HG03565 (cell line): Measurements from ENCODE around the gene NOTCH3.

ENCODE experiments used
- ATAC-seq: cut with Tn5 transposase; IDR thresholded peaks from one replicate; pipeline ENCODE4 v1.9.1; 2021; ENCODE audit warnings: mild to moderate bottlenecking, moderate library complexity; ENCODE audit not compliant: unreplicated experiment

Gene NOTCH3

DNA sequence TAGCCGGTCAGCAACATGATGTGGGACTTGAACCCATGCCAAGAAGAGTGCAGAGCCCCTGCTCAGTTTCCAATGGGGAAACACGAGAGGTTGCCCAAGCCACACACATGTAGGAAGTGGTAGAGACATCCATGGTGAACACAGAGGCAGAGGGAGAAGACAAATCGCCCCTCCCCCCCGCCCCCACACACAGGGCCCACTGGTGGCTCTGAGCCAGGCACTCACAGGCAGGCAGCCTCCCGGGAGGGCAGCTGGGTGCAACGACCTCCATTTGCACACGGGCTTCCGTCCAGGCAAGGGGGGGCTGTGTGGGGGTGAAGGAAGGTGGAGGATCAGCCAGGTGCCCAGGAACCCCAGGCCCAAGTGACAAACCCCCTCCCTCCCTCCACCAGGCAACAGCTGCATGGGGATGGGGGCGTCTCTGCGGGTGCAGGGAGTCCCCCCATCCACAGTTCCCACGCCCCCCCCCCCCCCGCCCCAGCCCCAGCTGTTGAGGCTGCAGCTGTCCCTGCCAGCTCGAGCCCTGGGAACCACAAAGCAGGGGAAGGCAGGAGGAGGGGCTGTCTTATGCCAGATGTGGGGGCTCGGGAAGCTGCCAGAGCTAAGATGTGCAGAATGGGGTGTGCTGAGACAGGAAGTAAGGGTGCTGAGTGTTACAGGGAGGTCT is 3.4 kb downstream of the NOTCH3 start:
- no peak for ATAC-seq

DNA sequence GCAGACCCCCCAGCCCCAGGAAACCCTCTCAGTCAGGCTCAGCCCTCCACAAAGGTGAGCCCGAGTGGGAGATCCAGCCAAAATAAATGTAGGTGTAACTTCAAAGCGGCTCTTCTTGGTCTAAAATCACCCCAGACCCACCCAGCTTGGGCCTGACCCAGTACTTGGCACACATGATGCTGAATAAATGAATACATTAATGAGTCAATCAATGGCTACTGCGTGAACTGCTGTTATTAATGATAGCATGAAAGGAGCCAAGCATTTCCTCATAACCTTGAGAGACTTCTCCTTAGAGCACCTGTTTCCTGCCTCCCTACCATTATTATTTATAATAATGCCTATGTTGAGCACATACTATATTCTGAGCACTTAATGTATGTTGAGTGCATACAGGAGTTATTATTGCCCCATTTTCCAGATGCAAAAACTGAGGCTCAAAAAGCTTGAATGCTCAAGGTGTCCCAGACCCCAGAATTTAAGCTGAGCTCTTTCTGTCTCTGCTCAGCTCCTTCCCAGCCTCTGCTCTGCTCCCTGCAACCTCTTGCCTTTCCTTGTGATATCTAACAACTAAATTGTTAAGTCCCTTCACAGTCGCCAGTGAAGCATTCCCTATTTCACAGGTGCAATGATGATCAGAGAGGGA is 4.3 kb downstream of the NOTCH3 start:
- no peak for ATAC-seq

DNA sequence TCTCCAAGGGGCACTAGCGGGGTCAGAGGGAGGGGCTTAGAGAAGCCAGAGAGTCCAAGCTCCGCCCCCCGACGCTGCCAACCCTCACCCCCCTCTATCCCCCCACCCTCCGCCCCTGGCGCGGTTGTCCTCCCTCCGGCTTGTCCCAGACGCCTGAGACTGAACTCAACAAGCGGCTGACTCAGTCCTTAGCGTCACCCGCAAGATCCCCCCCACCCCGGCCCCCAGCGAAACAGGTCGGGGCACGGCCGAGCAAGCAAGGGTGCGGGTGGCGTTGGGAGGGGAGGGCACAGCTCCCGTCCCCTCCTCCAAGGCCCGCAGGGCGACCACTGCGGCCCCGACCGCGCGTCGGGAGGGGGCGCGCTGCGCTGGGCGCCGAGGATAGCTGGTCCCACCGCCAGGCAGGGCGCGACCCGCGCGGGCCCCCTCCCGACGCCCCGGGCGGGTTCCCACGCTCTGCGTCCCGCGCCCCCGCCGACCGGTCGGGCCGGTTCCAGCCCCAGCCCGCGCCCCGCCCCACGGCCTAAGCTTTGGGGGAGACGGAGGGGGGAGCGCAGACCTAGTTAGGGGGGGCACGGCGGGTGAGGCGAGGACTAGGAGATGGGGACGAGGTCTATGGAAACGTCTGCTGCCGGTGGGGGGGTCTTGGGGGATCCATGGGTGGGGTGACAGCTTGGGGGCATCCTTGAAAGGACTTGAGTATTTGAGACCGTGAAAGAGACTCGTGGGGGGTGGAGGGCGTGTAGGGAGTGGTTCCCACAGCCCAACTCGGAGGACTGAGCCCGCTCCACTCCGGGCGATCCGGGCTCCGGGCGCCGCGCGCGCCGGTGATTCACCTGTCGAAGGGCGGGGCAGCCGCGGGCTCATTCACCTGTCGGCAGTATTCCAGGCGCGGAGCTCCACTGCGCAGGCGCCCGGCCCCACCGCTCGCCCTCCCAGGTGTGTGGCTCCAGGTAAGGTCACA is 5.1 kb downstream of the NOTCH3 start:
- no peak for ATAC-seq

DNA sequence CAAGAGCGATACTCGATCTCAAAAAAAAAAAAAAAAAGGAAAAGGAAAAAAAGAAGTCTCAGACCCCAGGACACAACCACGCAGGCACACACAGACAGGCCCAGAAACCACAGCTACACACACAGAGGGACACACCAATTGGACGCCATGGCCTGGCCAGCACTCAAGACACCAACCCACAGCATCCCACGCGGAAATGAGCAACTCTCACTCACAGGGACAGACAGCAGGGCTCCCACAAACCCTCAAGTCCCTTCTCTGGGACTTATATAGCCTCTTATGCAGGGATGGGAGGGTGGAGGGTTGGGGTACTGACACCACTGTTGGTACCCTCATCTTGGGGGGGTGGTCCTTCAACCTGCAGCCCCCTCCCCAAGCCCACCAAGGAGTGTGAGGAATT is 5.9 kb downstream of the NOTCH3 start:
- ATAC-seq = no peak

DNA sequence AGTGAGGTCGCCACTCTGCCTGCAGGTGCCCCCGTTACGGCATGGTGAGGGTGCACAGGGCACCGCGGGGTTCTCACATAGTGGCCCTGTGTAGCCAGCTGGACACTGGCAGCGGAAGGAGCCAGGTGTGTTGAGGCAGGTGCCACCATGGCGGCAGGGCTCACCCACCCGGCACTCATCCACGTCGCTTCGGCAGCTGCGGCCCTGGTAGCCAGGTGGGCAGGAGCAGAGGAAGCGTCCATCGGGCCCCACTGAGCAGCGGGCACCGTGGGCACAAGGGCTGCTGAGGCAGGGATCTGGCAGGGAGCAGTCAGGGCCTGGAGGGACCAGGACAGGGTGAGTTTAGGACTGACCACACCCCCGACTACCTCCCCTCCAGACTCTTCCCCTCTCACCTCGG is 8.8 kb downstream of the NOTCH3 start:
- ATAC-seq = no peak

DNA sequence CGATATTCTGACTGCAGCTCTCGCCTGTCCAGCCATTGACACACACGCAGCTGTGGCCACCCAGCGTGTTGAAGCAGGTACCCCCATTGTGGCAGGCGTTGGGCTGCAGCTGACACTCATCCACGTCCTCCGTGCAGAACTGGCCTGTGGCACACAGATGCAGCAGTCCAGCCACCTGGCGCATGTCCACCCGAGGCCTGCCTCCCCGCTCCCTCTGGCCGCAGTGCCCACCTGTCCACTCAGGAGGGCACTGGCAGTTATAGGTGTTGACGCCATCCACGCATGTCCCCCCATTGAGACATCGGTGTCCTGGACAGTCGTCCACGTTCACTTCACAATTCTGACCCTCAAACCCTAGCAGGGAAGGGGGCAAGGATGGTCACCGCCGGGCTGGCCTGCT is 9.3 kb downstream of the NOTCH3 start:
- ATAC-seq = no peak

DNA sequence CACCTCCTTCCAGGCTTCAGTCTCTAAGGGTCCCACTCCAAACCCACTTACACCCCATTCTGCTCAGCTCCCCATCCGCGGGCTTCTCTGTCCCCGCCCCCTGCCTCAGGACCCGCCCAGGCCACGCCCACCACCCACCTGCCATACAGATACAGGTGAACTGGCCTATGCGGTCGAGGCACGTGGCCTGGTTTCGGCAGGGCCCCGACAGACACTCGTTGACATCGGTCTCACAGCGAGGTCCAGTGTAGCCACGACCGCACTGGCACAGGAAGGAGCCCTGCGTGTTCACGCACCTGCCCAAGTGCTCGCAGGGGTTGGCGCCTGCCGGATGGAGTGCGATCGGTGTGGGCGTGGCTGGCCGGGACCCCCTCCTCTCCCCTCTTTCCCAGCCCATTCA is 11.9 kb downstream of the NOTCH3 start:
- ATAC-seq = no peak

DNA sequence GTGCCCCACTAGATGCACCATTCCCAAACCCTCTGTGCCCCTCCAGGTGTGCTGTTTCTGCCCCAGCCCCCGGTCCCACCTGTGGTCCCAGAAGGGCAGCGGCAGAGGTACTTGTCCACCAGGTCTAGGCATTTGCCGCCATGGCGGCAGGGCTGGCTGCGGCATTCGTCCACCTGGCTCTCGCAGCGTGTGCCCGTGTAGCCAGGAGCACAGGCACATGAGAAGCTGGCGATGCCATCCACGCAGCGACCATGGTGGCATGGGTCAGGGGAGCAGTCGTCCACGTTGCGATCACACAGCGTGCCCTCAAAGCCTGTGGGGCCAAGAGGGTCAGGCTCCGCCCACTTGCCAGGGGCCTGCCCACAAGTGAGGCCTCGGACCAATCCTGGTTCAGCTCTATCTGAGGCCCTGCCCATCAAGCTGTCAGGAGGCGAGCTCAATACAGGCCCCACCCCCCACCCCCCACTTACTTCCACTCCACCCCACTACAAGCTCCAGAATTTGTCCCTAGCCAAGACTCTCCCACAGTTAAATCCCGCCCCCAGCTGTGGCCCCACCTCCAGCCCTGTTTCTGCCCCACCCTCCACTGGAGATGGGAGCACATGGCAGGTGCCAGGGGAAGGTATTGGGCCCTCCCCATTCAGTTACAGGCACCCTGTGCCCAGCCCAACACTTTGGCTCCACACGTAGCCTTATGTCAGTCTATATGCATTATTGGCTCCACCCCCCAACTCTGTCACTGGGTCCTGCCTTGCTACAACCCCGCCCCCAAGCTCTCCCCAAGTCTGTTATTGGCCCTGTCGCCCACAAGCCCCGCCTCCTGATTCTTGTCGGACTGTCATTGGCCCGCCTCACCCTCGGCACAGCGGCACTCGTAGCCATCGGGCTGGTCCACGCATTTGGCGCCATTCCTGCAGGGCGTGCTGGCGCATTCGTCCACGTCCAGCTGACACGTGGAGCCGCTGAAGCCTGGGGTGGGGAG is 13.5 kb downstream of the NOTCH3 start:
- no peak for ATAC-seq

DNA sequence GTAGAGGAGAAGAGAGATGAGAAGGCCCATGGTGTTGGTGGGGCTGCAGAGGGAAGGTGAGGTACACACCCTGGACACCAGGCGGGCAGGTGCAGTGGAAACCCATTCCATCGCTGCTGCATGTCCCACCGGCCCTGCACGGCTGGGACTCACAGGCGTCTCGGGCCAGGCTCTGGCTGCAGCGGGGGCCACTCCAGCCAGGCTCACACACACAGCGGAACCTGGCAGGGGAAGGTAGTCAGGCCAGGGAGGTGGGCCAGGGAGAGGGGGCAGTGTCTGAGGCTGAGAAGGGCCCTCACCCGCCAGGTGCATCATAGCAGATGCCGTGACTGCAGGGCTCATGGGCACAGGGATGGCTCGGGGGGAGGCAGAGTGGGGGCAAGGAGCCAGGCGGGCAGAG is 15.6 kb downstream of the NOTCH3 start:
- ATAC-seq = no peak

DNA sequence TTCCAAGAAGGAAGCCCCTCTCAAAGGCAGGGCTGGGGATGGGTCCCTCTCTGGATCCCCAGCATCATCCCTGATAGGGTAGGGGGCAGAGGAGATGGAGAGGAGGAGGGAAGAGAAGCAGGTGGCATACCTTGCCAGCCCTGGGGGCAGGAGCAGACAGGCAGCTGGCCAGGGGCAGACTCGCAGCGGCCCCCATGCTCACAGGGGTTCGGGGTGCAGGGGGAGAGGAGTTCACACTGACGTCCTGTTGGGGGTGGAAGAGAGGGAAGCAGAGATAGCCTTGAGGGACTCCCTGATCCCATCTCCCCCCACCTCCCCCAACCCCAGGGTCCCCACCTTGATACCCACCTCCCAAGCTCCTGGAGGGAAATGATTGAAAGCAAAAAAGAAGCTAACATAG is 16.0 kb downstream of the NOTCH3 start:
- no peak for ATAC-seq

DNA sequence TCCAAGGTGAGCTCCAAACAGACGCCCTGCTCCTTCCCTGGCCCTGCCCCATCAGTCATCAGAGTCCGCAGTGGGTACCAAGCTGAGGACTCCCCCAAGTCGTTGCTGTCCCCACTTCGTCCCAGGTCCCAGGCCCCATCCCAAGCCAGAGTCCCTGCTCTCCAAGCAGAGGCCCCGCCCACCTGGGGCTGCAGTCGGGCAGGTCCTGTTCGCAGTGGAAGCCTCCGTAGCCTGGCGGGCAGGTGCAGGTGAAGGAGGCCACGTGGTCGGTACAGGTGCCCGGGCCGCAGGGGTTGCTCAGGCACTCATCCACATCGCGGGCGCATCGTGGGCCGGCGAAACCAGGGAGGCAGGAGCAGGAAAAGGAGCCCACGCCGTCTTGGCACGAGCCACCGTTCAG is 19.4 kb downstream of the NOTCH3 start:
- no peak for ATAC-seq

DNA sequence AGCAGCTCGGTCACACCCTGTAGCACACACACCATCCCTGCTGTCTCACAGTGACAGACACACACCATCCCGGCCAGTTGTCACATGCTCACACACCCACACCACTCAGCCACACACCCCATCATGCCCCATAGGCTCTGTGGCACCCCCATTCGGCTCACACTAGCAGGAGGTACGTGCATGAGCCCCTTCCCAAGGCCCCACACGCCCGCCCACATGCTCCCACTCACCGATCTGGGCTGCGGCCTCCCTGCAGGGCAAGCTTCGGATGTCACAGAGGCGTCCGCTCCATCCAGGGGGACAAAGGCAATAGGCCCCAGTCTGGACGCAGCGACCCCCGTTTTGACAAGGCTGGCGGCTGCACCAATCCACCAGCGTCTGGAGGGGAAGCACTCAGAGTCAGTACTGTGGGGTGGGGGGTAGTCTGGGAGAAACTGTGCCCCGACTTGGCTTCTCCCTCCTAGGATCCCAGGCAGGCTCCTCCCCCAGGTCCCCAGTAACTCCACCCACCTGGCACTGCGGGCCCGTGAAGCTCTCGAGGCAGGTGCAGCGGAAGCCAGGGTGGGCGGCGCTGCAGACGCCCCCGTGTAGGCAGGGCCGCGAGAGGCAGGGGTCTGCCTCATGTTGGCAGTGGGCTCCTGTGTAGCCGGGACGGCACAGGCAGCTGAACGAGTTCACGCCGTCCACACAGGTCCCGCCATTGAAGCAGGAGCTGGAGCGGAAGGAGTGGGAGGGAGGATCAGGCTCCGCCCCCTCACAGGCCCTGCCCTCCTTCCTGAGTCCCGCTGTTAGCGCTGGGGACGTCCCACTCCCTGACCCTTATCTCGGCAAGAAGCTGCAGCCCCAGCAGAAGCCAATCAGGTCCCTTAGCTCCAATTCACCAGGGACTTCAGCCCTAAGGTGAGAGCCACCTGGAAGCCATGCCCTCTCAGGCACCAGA is 20.1 kb downstream of the NOTCH3 start:
- no peak for ATAC-seq

DNA sequence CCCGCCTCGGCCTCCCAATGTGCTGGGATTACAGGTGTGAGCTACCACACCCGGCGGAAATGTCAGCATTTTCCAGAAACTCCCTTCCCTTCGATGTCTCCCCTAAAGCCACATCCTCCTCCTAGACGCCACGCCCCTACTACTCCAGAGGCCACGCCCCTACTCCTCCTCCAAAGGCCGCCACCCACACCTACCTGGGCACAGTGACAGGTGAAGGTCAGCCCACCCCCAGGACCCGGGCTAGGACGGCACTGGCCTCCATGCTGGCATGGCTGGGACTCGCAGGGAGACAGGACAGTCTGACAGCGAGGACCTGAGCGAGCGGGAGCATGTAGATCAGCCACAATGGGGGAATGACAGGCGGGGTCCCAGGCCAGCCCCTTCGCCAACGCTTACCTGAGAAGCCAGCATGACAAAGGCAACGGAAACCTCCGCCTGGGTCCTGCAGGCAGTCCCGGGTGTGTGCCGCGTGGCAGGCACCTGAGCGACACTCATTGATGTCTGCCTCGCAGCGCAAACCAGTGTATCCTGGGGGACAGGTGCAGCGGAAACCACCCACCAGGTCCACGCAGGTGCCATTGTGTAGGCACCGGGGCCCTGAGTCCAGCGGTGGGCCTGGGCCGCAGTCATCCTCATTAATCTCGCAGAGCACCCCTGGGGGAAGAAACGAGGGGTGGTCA is 22.0 kb downstream of the NOTCH3 start:
- no peak for ATAC-seq

DNA sequence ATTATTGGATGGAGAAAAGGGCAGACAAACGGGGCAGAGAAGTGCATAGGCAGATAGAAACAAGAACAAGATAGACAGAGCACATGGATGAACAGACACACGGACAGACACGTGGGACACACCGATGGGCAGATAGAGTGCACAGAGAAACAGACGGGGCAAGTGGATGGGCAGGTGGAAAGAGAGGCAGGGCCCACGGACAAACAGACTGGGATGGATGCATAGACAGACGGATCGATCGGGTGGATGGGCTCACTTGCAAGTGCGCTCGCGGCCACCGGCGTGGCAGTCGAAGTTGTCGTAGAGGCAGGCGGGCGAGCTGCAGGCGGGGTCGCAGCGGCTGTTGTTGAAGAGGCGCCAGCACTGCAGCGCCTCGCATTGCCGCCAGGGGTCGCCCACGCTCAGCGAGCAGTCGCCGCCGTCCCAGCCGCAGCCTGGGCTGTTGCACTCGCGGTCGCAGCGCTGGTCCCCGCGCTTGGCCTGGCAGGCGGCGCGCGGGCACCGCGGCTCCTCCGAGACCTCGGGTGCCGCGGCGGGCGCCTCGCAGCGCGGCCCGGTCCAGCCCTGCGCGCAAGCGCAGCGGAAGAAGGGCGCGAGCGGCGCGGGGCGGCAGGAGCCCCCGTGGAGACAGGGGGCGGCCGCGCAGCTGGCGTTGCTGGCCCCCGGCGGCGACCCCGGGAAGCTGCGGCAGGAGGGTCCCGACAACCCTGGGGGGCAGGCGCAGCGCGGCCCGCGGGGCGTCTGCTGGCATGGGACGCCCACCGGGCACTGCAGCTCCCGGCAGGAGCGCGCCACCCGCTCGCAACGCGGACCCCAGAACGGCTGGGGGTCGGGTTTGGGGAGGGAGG is 23.3 kb downstream of the NOTCH3 start:
- ATAC-seq = peak; percentile 53

DNA sequence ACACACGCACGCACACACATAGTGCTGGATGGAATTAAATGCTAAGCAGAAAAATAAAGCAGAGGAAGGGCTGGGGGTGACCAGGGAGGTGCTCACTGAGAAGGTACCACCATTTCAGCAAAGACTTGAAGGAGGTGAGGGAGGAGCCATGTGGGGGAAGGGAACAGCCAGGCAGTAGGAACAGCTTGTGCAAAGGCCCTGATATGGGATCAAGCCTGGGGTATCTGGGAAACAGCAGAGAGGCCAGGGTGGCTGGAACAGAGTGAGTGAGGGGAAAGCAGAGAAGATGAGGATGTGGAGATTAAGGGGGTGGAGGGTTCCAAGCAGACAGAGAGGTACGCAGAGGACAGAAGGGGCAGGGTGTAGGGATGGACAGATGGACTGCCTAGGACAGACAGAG is 25.2 kb downstream of the NOTCH3 start:
- no peak for ATAC-seq

DNA sequence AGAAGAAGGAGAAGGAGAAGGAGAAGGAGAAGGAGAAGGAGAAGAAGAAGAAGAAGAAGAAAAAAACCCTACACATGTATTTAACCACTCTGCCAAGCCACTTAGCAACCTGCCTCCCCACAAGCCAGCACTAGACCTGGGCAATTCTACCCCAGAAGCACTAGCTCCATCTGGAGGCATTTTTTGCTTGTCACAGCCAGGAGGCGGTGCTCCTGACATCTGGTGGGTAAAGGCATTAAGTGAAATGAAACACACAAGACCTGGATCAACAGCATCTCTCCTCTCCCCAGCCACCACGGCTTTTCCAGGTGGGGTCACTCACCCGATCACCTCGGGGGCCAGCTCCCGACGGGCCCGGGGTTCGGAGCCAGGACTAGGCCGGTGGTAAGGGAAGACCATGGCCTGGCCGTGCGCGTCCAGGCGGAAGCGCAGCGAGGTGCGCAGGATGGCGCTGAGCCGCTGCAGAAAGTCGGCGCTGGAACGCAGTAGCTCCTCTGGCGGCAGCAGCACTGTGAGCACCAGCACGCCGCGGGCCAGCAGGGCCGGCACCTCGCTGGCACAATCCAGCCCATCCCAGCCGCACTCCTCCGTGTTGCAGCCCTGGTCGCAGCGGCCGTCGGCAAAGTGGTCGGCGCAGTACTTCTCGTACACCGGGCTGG is 26.9 kb downstream of the NOTCH3 start:
- ATAC-seq = no peak

DNA sequence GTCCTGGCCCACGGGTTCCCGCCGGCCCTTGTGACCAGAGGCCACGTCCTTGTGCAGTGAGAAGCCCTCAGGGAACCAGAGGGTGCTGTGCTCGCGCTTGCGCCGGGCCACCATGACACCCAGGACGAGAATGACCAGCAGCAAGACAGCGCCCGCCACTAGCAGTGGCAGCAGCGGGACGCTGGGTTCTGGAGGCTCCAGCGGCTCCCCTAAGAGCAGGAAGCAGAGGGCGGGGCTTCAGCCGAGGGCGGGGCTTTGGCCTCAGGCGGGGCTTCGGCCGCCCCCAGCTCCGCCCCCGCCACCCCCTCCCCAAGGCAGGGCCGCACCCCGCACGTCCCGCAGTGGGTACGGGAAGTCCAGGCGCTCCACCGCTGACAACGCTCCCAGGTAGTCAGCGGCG is 30.4 kb downstream of the NOTCH3 start:
- no peak for ATAC-seq
